ENCODE measurements around the gene TRAPPC6A. TPM values are rescaled to one million over a fixed set of nuclear protein-coding genes. Genes with fewer than 3 reads are reported as not detected.

The TRAPPC6A gene
- total RNA-seq, 1 experiment from 2014 or later, result 59.7 TPM

DNA sequence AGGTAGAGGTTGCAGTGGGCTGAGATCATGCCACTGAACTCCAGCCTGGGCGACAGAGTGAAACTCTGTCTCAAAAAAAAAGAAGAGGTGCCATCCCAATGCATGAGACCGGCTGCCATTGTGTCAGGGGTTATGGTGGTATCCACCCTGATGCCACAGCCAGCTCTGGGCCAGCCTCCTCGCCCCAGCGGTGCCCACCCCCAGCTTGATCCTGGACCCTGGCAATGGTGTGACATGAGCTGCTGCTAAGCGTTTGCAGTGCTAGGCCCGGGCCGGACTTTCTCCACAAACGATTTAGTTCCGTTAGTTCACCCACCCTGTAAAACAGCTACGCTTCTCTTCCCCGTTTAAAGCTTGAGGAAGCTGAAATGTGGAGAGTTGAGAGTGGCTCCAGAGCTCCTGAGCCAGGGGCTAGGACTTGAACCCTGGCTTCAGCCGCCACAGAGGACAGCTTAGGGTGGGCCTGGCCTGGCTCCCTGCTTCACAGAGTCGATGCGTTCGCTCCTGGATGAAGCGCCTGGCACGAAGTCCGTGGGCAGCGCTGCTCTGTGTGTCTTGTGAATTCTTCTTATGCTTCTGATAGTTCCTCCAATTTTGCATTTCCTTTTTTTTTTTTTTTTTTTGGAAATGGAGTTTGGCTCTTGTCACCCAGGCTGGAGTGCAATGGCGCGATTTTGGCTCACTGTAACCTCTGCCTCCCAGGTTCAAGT lies 42.7 kb downstream of the TRAPPC6A start (continued):
- TF ChIP-seq ZNF532 (CRISPR knock-in tag; IDR thresholded peaks at IDR 0.05; ENCODE audit: borderline replicate concordance), result no peak
- TF ChIP-seq ATF3 (CRISPR knock-in tag; conservative IDR thresholded peaks at IDR 0.05), result no peak
- no peak for TF ChIP-seq MAX (CRISPR knock-in tag; IDR thresholded peaks at IDR 0.05)
- TF ChIP-seq ELF4 (CRISPR knock-in tag; IDR thresholded peaks at IDR 0.05; ENCODE audit: low read depth), result no peak
- TF ChIP-seq GTF2I (CRISPR knock-in tag; conservative IDR thresholded peaks at IDR 0.05), result no peak
- TF ChIP-seq ZNF263 (CRISPR knock-in tag; IDR thresholded peaks at IDR 0.05; ENCODE audit: low read depth), result no peak
- TF ChIP-seq NR1H2 (CRISPR knock-in tag; IDR thresholded peaks at IDR 0.05), result no peak
- TF ChIP-seq, protein P1, sequence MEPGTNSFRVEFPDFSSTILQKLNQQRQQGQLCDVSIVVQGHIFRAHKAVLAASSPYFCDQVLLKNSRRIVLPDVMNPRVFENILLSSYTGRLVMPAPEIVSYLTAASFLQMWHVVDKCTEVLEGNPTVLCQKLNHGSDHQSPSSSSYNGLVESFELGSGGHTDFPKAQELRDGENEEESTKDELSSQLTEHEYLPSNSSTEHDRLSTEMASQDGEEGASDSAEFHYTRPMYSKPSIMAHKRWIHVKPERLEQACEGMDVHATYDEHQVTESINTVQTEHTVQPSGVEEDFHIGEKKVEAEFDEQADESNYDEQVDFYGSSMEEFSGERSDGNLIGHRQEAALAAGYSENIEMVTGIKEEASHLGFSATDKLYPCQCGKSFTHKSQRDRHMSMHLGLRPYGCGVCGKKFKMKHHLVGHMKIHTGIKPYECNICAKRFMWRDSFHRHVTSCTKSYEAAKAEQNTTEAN (CRISPR knock-in tag; IDR thresholded peaks at IDR 0.05), result no peak
- TF ChIP-seq, protein P2, sequence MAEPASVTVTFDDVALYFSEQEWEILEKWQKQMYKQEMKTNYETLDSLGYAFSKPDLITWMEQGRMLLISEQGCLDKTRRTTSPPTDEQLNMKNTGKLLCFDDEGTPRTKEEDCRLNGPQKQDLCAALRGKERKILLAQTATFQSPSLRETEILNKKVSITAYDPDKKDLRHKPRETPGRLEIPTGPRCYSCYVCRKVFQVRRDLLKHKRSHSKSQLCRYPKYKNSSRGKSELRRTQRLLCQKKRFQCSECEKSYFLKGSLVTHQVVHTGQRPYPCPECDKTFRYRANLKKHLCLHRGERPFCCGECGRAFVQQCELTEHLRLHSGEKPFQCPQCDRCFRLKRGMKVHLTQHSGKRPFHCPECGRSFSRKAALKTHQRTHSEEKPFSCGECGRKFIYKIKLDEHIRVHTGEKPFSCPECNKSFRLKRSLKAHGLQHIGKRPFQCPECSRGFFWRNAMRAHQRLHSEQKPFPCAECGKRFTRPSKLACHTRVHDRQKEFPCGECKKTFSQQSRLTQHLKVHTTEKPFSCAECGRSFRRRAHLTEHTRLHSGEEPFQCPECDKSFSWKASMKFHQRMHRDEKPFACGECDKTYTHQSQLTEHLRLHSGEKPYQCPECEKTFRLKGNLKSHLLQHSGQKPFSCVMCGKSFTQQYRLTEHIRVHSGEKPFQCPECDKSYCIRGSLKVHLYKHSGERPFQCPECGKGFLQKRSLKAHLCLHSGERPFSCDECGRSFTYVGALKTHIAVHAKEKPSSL (CRISPR knock-in tag; conservative IDR thresholded peaks at IDR 0.05), result no peak
- no peak for TF ChIP-seq NR3C1 (CRISPR knock-in tag; conservative IDR thresholded peaks at IDR 0.05; ENCODE audit: low read depth)
- no peak for TF ChIP-seq FOXK1 (CRISPR knock-in tag; IDR thresholded peaks at IDR 0.05)
- TF ChIP-seq, protein P3, sequence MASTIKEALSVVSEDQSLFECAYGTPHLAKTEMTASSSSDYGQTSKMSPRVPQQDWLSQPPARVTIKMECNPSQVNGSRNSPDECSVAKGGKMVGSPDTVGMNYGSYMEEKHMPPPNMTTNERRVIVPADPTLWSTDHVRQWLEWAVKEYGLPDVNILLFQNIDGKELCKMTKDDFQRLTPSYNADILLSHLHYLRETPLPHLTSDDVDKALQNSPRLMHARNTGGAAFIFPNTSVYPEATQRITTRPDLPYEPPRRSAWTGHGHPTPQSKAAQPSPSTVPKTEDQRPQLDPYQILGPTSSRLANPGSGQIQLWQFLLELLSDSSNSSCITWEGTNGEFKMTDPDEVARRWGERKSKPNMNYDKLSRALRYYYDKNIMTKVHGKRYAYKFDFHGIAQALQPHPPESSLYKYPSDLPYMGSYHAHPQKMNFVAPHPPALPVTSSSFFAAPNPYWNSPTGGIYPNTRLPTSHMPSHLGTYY (CRISPR knock-in tag; IDR thresholded peaks at IDR 0.05), result no peak

GRCh38 chr19:45133661-45134060 lies 44.4 kb downstream of the TRAPPC6A start:
- ChIA-PET CTCF (interaction anchor here (1.3 to 1.4 kb wide), 2 partner anchors 8 to 74 kb away, joined by 3 to 4 read pairs; no protein-coding TSS in a partner anchor), POLR2A (no interaction called here)
- ATAC-seq (no peak), DNase-seq (ENCODE audit: low spot score) (no peak)
- Mint-ChIP-seq H3K4me1 (peaks cover 44% of the 10 kb centered on the region), H3K4me3 (no peak overlapping the region), H3K27ac (0 out of 2 replicates have a peak overlapping the region, but pooled peaks have one; percentile 71), H3K36me3 (no peaks in the 10 kb centered on the region), H3K9me3 (no peaks in the 10 kb centered on the region), H3K27me3 (ENCODE audit: low read depth) (no peaks in the 10 kb centered on the region)
- TF ChIP-seq FOXP1 (CRISPR knock-in tag; IDR thresholded peaks at IDR 0.05; ENCODE audit: borderline replicate concordance) (no peak), E2F4 (CRISPR knock-in tag; IDR thresholded peaks at IDR 0.05; ENCODE audit: borderline replicate concordance, low read depth) (no peak), GABPB1 (CRISPR knock-in tag; IDR thresholded peaks at IDR 0.05) (no peak), TEAD1 (CRISPR knock-in tag; IDR thresholded peaks at IDR 0.05) (no peak), NR3C1 (CRISPR knock-in tag; conservative IDR thresholded peaks at IDR 0.05; ENCODE audit: low read depth) (no peak)
